Gastrocnemius medialis (tissue), 4 donors: Measurements from ENCODE around the gene NPTXR. TPM values are rescaled to one million over a fixed set of nuclear protein-coding genes. Genes with fewer than 3 reads are reported as not detected.

Experiments used
- ATAC-seq, 2 donors: fragments of 150-250 bp; one replicate each; pipeline ENCODE4 v1.9.1; 2016
- DNase-seq, 2 donors: peaks; one replicate each; pipeline ENCODE4 v3.0.0-alpha.2; 2019
- H3K27ac ChIP-seq, 4 donors: fragments of 200-600 bp; sonication (generic); 1 replicate in 1 of 4; 2 replicates in 3 of 4; pipeline ENCODE4 v1.5.1; 2016 to 2018; ENCODE audit warnings: mild to moderate bottlenecking in 2 of 4, moderate library complexity in 1 of 4
- H3K27me3 ChIP-seq, 3 donors: fragments of 200-600 bp; sonication (generic) in 2 of 3; 1 replicate in 1 of 3; 2 replicates in 2 of 3; pipeline versions ENCODE4 v1.5.1 to v1.6.0; 2016 to 2019; ENCODE audit warnings: mild to moderate bottlenecking in 1 of 3, moderate library complexity in 1 of 3
- H3K36me3 ChIP-seq, 2 donors: fragments of 200-600 bp; sonication (generic) in 1 of 2; one replicate each; pipeline ENCODE4 v1.5.1; 2017 to 2018
- H3K4me1 ChIP-seq, 2 donors: fragments of 200-600 bp; sonication (generic) in 1 of 2; one replicate each; pipeline ENCODE4 v1.5.1; 2016 to 2017; ENCODE audit warnings: mild to moderate bottlenecking in 2 of 2
- H3K4me3 ChIP-seq, 4 donors: fragments of 200-600 bp; sonication (generic) in 3 of 4; 1 replicate in 1 of 4; 2 replicates in 3 of 4; pipeline ENCODE4 v1.5.1; 2016 to 2019; ENCODE audit warnings: mild to moderate bottlenecking in 2 of 4
- H3K9me3 ChIP-seq, 3 donors: fragments of 200-600 bp; sonication (generic) in 2 of 3; 1 replicate in 1 of 3; 2 replicates in 2 of 3; pipeline ENCODE4 v1.5.1; 2016 to 2019
- POLR2A ChIP-seq, 2 donors: fragments of 450-650 bp; IDR thresholded peaks; one replicate each; pipeline ENCODE4 v1.6.1; 2017; ENCODE audit warnings: antibody characterized with exemption in 2 of 2, mild to moderate bottlenecking in 2 of 2, moderate library complexity in 2 of 2
- in situ Hi-C, 4 donors: fragments of 200-750 bp; cut with MboI; loops; one replicate each; pipeline versions ENCODE4 v1.15.0 to v1.8.0; 2017; ENCODE audit warnings: low sequenced_read_pairs in 4 of 4
- intact Hi-C: fragments of 100-400 bp; cut with DNase I; formaldehyde crosslinking; loops from one replicate; pipeline ENCODE4 v1.15.1; 2023; ENCODE audit warnings: low total_unique reads
- total RNA-seq, 4 donors: library from RNA; depleted of rRNA; stranded (reverse); fragments of >200 nt; gene quantifications; one replicate each; pipeline versions ENCODE4 v1.1.0 to v1.2.3, GENCODE V29; 2016
- TF ChIP-seq, protein P1 (sequence below), 5 experiments: fragments of 450-650 bp in 3 of 5; fragments of 200-600 bp in 2 of 5; sonication (generic) in 2 of 5; IDR thresholded peaks in 4 of 5; conservative IDR thresholded peaks in 1 of 5; 1 replicate in 4 of 5; 2 replicates in 1 of 5; pipeline ENCODE4 v1.5.1; 2016 to 2019; ENCODE audit warnings: antibody characterized with exemption in 5 of 5, mild to moderate bottlenecking in 3 of 5, moderate library complexity in 3 of 5

NPTXR gene
- total RNA-seq, 4 donors from 2014 or later = 0.25 to 5.0 (median 0.73) TPM

GRCh38 chr22:38867471-38868285 lies 23.9 kb upstream of the NPTXR start:
- DNase-seq (peak in 1 of 2 donors; percentile 10), ATAC-seq (no peak)
- H3K9me3 ChIP-seq = no peaks in the 10 kb centered on the region
- no peak for TF ChIP-seq POLR2A (IDR thresholded peaks at IDR 0.05)
- TF ChIP-seq, protein P1, sequence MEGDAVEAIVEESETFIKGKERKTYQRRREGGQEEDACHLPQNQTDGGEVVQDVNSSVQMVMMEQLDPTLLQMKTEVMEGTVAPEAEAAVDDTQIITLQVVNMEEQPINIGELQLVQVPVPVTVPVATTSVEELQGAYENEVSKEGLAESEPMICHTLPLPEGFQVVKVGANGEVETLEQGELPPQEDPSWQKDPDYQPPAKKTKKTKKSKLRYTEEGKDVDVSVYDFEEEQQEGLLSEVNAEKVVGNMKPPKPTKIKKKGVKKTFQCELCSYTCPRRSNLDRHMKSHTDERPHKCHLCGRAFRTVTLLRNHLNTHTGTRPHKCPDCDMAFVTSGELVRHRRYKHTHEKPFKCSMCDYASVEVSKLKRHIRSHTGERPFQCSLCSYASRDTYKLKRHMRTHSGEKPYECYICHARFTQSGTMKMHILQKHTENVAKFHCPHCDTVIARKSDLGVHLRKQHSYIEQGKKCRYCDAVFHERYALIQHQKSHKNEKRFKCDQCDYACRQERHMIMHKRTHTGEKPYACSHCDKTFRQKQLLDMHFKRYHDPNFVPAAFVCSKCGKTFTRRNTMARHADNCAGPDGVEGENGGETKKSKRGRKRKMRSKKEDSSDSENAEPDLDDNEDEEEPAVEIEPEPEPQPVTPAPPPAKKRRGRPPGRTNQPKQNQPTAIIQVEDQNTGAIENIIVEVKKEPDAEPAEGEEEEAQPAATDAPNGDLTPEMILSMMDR (IDR thresholded peaks at IDR 0.05 in 4 of 5, conservative IDR thresholded peaks at IDR 0.05 in 1 of 5) = no peak
- H3K36me3 ChIP-seq = peaks cover 0 to 17% of the 10 kb centered on the region in 2 donors
- no peak overlapping the region for H3K27ac ChIP-seq
- H3K4me3 ChIP-seq = no peak overlapping the region
- peaks cover 18 to 30% of the 10 kb centered on the region in 2 donors for H3K4me1 ChIP-seq
- no peaks in the 10 kb centered on the region for H3K27me3 ChIP-seq
- intact Hi-C loops (no loop called here), in situ Hi-C loops (loop anchor here in 3 of 4 donors (5.0 to 10.0 kb wide), 3 partner anchors 135 to 257 kb away; no protein-coding TSS in a partner anchor)

DNA sequence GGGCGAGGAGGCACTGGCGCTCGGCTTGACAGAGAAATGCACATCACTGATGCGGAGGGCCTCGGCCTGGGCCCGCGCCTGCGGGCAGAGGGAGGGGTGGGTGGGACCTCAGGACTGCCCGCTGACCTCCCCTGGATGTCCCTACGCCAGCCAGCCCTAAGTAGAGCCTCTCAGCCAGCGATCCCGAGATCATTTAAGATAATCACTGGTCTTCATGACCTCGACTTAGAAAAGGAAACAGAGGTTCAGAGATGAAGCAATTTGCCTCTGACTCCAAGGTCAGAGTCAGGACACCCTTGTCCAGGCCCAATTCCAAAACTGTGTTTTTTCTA lies 23.3 kb upstream of the NPTXR start:
- in situ Hi-C loops (loop anchor here in 3 of 4 donors (5.0 to 10.0 kb wide), 3 partner anchors 135 to 258 kb away; no protein-coding TSS in a partner anchor), intact Hi-C loops (no loop called here)
- Histone ChIP-seq H3K9me3 (no peaks in the 10 kb centered on the region), H3K36me3 (peaks cover 0 to 17% of the 10 kb centered on the region in 2 donors), H3K4me3 (no peak overlapping the region), H3K27me3 (no peaks in the 10 kb centered on the region), H3K4me1 (peaks cover 18 to 30% of the 10 kb centered on the region in 2 donors), H3K27ac (no peak overlapping the region)
- ATAC-seq = no peak
- peak in 1 of 2 donors; percentile 3 for DNase-seq
- TF ChIP-seq, protein P1 (IDR thresholded peaks at IDR 0.05 in 4 of 5, conservative IDR thresholded peaks at IDR 0.05 in 1 of 5) = no peak
- no peak for TF ChIP-seq POLR2A (IDR thresholded peaks at IDR 0.05)

DNA sequence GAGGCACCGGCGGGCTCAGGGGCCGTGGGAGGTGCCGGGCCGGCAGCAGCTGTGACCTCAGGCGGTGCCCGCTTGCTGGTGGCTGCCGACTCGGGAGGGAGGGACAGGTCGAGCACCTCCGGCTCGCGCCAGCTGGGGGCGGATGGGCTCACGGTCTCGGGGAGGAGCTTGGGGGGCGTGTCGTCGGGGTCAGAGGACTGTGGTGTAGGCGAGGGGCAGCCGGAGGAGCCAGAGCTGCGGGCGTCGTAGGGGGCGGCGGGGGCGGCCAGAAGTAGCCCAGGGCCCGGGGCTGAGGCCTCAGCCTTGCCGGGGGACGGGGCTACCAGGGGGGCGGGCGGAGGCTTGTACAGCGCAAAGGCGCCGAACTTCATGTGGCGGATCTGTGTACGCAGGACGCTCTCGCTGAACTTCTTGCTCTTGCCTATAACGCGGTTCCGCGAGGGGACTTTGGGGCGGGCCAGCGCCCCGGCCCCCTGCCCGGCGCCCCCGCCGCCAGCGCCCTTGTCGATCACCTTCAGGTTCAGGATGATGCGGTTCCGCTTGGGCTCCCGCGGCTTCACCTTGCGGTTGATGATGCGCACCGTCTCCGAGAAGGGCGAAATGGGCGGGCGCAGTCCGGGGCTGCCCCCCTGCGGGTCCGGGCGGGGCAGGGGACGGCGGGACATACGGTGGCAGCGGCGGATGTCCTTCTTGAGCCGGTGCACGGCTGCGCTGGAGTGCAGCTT lies 22.7 kb upstream of the NPTXR start:
- ATAC-seq (no peak), DNase-seq (no peak)
- Histone ChIP-seq H3K4me1 (peaks cover 18 to 30% of the 10 kb centered on the region in 2 donors), H3K36me3 (peaks cover 0 to 17% of the 10 kb centered on the region in 2 donors), H3K4me3 (no peak overlapping the region), H3K9me3 (no peaks in the 10 kb centered on the region), H3K27ac (no peak overlapping the region), H3K27me3 (peaks cover under 1 to 4% (median under 1%) of the 10 kb centered on the region in 3 donors)
- TF ChIP-seq, protein P1 (IDR thresholded peaks at IDR 0.05 in 4 of 5, conservative IDR thresholded peaks at IDR 0.05 in 1 of 5) = no peak
- no peak for TF ChIP-seq POLR2A (IDR thresholded peaks at IDR 0.05)
- intact Hi-C loops (no loop called here), in situ Hi-C loops (loop anchor here in 3 of 4 donors (5.0 to 10.0 kb wide), 3 partner anchors 136 to 258 kb away; no protein-coding TSS in a partner anchor)

DNA sequence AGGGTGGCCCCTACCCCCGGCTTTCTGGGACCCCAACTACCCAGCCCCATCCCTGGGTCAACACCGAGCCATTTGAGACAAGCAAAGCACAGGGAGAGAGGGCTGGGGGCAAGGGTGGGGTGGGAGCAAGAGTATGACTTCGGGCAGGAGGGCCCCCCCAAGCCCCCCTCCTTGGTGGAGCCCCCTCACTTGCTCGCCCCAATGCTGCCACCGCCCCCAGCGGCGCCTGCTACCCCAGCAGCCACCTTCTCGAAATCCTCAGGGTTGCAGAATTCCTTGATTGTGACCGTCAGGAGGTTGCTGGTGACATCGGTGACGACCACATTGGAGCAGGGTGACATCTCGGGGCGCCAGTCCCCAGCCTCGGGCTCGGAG lies 22.2 kb upstream of the NPTXR start:
- TF ChIP-seq, protein P1 (IDR thresholded peaks at IDR 0.05 in 4 of 5, conservative IDR thresholded peaks at IDR 0.05 in 1 of 5) = no peak
- TF ChIP-seq POLR2A (IDR thresholded peaks at IDR 0.05) = no peak
- ATAC-seq (no peak), DNase-seq (no peak)
- no peak overlapping the region for H3K4me3 ChIP-seq
- H3K27me3 ChIP-seq = peaks cover 4 to 9% (median 6%) of the 10 kb centered on the region in 3 donors
- H3K9me3 ChIP-seq = no peaks in the 10 kb centered on the region
- H3K4me1 ChIP-seq = peaks cover 14 to 26% of the 10 kb centered on the region in 2 donors
- intact Hi-C loops (no loop called here), in situ Hi-C loops (loop anchor here in 3 of 4 donors (5.0 to 10.0 kb wide), 3 partner anchors 136 to 259 kb away; no protein-coding TSS in a partner anchor)
- peak overlapping the region in 2 of 4 donors; percentile 69 for H3K27ac ChIP-seq
- peaks cover 0 to 17% of the 10 kb centered on the region in 2 donors for H3K36me3 ChIP-seq
